ENCODE results near the gene MDN1. TPM values are rescaled to one million over a fixed set of nuclear protein-coding genes. Genes with fewer than 3 reads are reported as not detected.

MDN1 gene
- total RNA-seq, 1 experiment from 2014 or later = 117 TPM

GRCh38 chr6:89829472-89830169, 10.0 kb upstream of the MDN1 start, which contains the start of gene CASP8AP2:
TSS of gene CASP8AP2 (plus strand) at chr6:89829880.
- Histone ChIP-seq H3K27me3 (ENCODE audit: insufficient read depth, low read length) (no peaks in the 10 kb centered on the region), H2BK12ac (ENCODE audit: insufficient read length, low read depth, low read length) (no peak within 1 kb of the TSS), H3K23ac (ENCODE audit: insufficient read length, low read depth, low read length) (no peak within 1 kb of the TSS), H4K20me1 (ENCODE audit: control insufficient read depth, insufficient read depth, insufficient read length) (no peaks in the 10 kb centered on the region), H2AFZ (ENCODE audit: low read length) (no peak within 1 kb of the TSS), H3K23me2 (ENCODE audit: insufficient read length, low read depth, low read length, poor library complexity, severe bottlenecking) (peaks cover 9% of the 10 kb centered on the region), H3K27ac (ENCODE audit: insufficient read length, low read depth, low read length) (no peak within 1 kb of the TSS), H2BK120ac (ENCODE audit: low read depth, low read length, poor library complexity, severe bottlenecking) (no peak within 1 kb of the TSS), H2BK15ac (ENCODE audit: low read depth, low read length) (no peak within 1 kb of the TSS), H3K14ac (ENCODE audit: insufficient read depth, low read length) (peak within 1 kb of the TSS; percentile 96), H4K8ac (replicated peaks; ENCODE audit: insufficient read length, low read depth, low read length) (no peak within 1 kb of the TSS), H3K4me2 (ENCODE audit: insufficient read depth, insufficient read length, low read length) (peak within 1 kb of the TSS; percentile 69), H3K79me2 (ENCODE audit: insufficient read depth, low read length) (peaks cover 5% of the 10 kb centered on the region; the same call in 1 of the 2 replicates), H4K91ac (ENCODE audit: insufficient read length, low read depth, low read length) (no peak within 1 kb of the TSS), H2BK5ac (ENCODE audit: insufficient read length, low read length) (peak within 1 kb of the TSS; percentile 4), H4K5ac (ENCODE audit: insufficient read length, low read depth, low read length) (no peak within 1 kb of the TSS), H3K18ac (ENCODE audit: insufficient read length, low read depth, low read length) (peak within 1 kb of the TSS; percentile 90), H2AK5ac (ENCODE audit: insufficient read length, low read length) (no peak within 1 kb of the TSS), H3K4ac (ENCODE audit: low read depth, low read length) (no peak within 1 kb of the TSS), H3K56ac (ENCODE audit: insufficient read length, low read depth, low read length) (no peak within 1 kb of the TSS), H2BK20ac (ENCODE audit: low read depth, low read length, poor library complexity, severe bottlenecking) (no peak within 1 kb of the TSS), H3K9ac (ENCODE audit: extremely low read depth, insufficient read length, low read length) (peak within 1 kb of the TSS; percentile 95), H3T11ph (ENCODE audit: low read length) (no peak within 1 kb of the TSS), H3K4me1 (ENCODE audit: insufficient read depth, low read length) (no peaks in the 10 kb centered on the region), H3K79me1 (ENCODE audit: insufficient read depth, low read depth, low read length, poor library complexity, severe bottlenecking) (no peaks in the 10 kb centered on the region), H3K9me3 (ENCODE audit: control insufficient read depth, low read depth, low read length) (no peaks in the 10 kb centered on the region)
- Mint-ChIP-seq H3K36me3 (ENCODE audit: insufficient read depth in 1 of 3, low read depth in 3 of 3) (peaks cover 22 to 30% (median 28%) of the 10 kb centered on the region in 3 experiments), H3K4me3 (peak within 1 kb of the TSS; percentile 89 to 98), H3K4me1 (peaks cover 15 to 17% of the 10 kb centered on the region in 2 experiments; a peak in 3 of 4 replicates), H3K27me3 (ENCODE audit: low read depth) (no peaks in the 10 kb centered on the region), H3K27ac (peak within 1 kb of the TSS; percentile 93 to 99 (median 99)), H3K9me3 (no peaks in the 10 kb centered on the region)
- no CpG with 5 or more reads among the region's 41 CpGs for WGBS (ENCODE audit: extremely low coverage, insufficient read length, low lambda C conversion rate)
- TF ChIP-seq CTCF (conservative IDR thresholded peaks at IDR 0.05) = no peak
- DNase-seq = peak; percentile 97
